IgD-negative memory B cell (primary cell): ENCODE measurements around the gene MKI67. TPM values are rescaled to one million over a fixed set of nuclear protein-coding genes. Genes with fewer than 3 reads are reported as not detected.

Source experiments
- H3K27ac Mint-ChIP-seq, 3 donors: one replicate each; pipeline ENCODE4 v1.8.0; 2020 to 2022; ENCODE audit warnings: mild to moderate bottlenecking in 3 of 3, mixed read lengths in 3 of 3, moderate library complexity in 1 of 3
- H3K27me3 Mint-ChIP-seq: one replicate; pipeline ENCODE4 v1.8.0; 2021; ENCODE audit warnings: mixed read lengths
- H3K36me3 Mint-ChIP-seq: one replicate; pipeline ENCODE4 v1.8.0; 2020; ENCODE audit warnings: mild to moderate bottlenecking, mixed read lengths
- H3K4me1 Mint-ChIP-seq, 3 donors: one replicate each; pipeline ENCODE4 v1.8.0; 2020 to 2022; ENCODE audit warnings: mixed read lengths in 3 of 3, mild to moderate bottlenecking in 1 of 3
- H3K4me3 Mint-ChIP-seq, 4 donors: one replicate each; pipeline ENCODE4 v1.8.0; 2020 to 2022; ENCODE audit warnings: mild to moderate bottlenecking in 4 of 4, mixed read lengths in 4 of 4, moderate library complexity in 3 of 4
- H3K9me3 Mint-ChIP-seq, 3 donors: one replicate each; pipeline ENCODE4 v1.8.0; 2020 to 2021; ENCODE audit warnings: mixed read lengths in 3 of 3, mild to moderate bottlenecking in 1 of 3
- polyA plus RNA-seq: library from polyadenylated mRNA; unstranded; fragments of 300-500 nt; fragmentation: Illumina TruSeq; gene quantifications from one replicate; pipeline ENCODE4 v1.2.3, GENCODE V29; 2021

Gene MKI67
- polyA plus RNA-seq, 1 donor from 2014 or later, result 0.59 TPM

GRCh38 chr10:128054163-128054970, 71.9 kb downstream of the MKI67 start:
- Mint-ChIP-seq H3K36me3 (peaks cover 4% of the 10 kb centered on the region), H3K27me3 (no peaks in the 10 kb centered on the region), H3K4me1 (peaks cover 0 to 11% (median 2%) of the 10 kb centered on the region in 3 donors), H3K27ac (no peak overlapping the region), H3K4me3 (no peak overlapping the region), H3K9me3 (no peaks in the 10 kb centered on the region)

GRCh38 chr10:128053356-128053755, 72.9 kb downstream of the MKI67 start:
- Mint-ChIP-seq H3K27ac (no peak overlapping the region), H3K9me3 (no peaks in the 10 kb centered on the region), H3K4me1 (peaks cover 7 to 14% (median 7%) of the 10 kb centered on the region in 3 donors), H3K27me3 (no peaks in the 10 kb centered on the region), H3K36me3 (peaks cover 4% of the 10 kb centered on the region), H3K4me3 (no peak overlapping the region)

- Mint-ChIP-seq H3K36me3 (peaks cover 4% of the 10 kb centered on the region), H3K27me3 (no peaks in the 10 kb centered on the region), H3K9me3 (no peaks in the 10 kb centered on the region), H3K4me3 (no peak overlapping the region), H3K4me1 (peaks cover 13 to 21% (median 13%) of the 10 kb centered on the region in 3 donors), H3K27ac (no peak overlapping the region)
Measured at GRCh38 chr10:128052696-128053095, 73.5 kb downstream of the MKI67 start.

GRCh38 chr10:128051548-128051947, 74.7 kb downstream of the MKI67 start:
- Mint-ChIP-seq H3K36me3 (peaks cover 3% of the 10 kb centered on the region), H3K27me3 (no peaks in the 10 kb centered on the region), H3K4me1 (peaks cover 20 to 28% (median 20%) of the 10 kb centered on the region in 3 donors), H3K9me3 (no peaks in the 10 kb centered on the region), H3K27ac (no peak overlapping the region), H3K4me3 (no peak overlapping the region)

- H3K9me3 Mint-ChIP-seq, result no peaks in the 10 kb centered on the region
- H3K36me3 Mint-ChIP-seq, result peaks cover 2% of the 10 kb centered on the region
- H3K4me3 Mint-ChIP-seq, result no peak overlapping the region
- H3K4me1 Mint-ChIP-seq, result peaks cover 20 to 29% (median 23%) of the 10 kb centered on the region in 3 donors
- H3K27me3 Mint-ChIP-seq, result no peaks in the 10 kb centered on the region
- H3K27ac Mint-ChIP-seq, result peak overlapping the region in 1 of 3 donors; percentile 88
Measured at GRCh38 chr10:128050936-128051335, 75.3 kb downstream of the MKI67 start.

GRCh38 chr10:128050121-128050516, 76.1 kb downstream of the MKI67 start:
- no peaks in the 10 kb centered on the region for H3K36me3 Mint-ChIP-seq
- H3K4me3 Mint-ChIP-seq, result peak overlapping the region in 1 of 4 donors; percentile 63
- H3K27ac Mint-ChIP-seq, result no peak overlapping the region
- no peaks in the 10 kb centered on the region for H3K9me3 Mint-ChIP-seq
- H3K4me1 Mint-ChIP-seq, result peaks cover 20 to 29% (median 26%) of the 10 kb centered on the region in 3 donors
- H3K27me3 Mint-ChIP-seq, result no peaks in the 10 kb centered on the region

- Mint-ChIP-seq H3K9me3 (no peaks in the 10 kb centered on the region), H3K36me3 (no peaks in the 10 kb centered on the region), H3K4me1 (peaks cover 20 to 32% (median 26%) of the 10 kb centered on the region in 3 donors), H3K4me3 (peak overlapping the region in 1 of 4 donors; percentile 56), H3K27me3 (no peaks in the 10 kb centered on the region), H3K27ac (no peak overlapping the region)
Measured at GRCh38 chr10:128049226-128050120, 76.8 kb downstream of the MKI67 start.

- peaks cover 22 to 32% (median 26%) of the 10 kb centered on the region in 3 donors for H3K4me1 Mint-ChIP-seq
- peak overlapping the region; percentile 76 to 97 (median 88) for H3K4me3 Mint-ChIP-seq
- H3K27me3 Mint-ChIP-seq, result no peaks in the 10 kb centered on the region
- peak overlapping the region; percentile 62 to 97 (median 76) for H3K27ac Mint-ChIP-seq
- no peaks in the 10 kb centered on the region for H3K36me3 Mint-ChIP-seq
- no peaks in the 10 kb centered on the region for H3K9me3 Mint-ChIP-seq
Measured at GRCh38 chr10:128048819-128049210, 77.4 kb downstream of the MKI67 start.

GRCh38 chr10:128047991-128048818, 78.0 kb downstream of the MKI67 start:
- H3K4me1 Mint-ChIP-seq, result peaks cover 24 to 32% (median 26%) of the 10 kb centered on the region in 3 donors
- peak overlapping the region; percentile 62 to 97 (median 76) for H3K27ac Mint-ChIP-seq
- H3K27me3 Mint-ChIP-seq, result no peaks in the 10 kb centered on the region
- H3K36me3 Mint-ChIP-seq, result no peaks in the 10 kb centered on the region
- H3K4me3 Mint-ChIP-seq, result peak overlapping the region; percentile 76 to 97 (median 88)
- H3K9me3 Mint-ChIP-seq, result no peaks in the 10 kb centered on the region

GRCh38 chr10:128047351-128047750, 78.9 kb downstream of the MKI67 start:
- no peaks in the 10 kb centered on the region for H3K27me3 Mint-ChIP-seq
- peak overlapping the region; percentile 76 to 97 (median 88) for H3K4me3 Mint-ChIP-seq
- no peaks in the 10 kb centered on the region for H3K9me3 Mint-ChIP-seq
- H3K4me1 Mint-ChIP-seq, result peaks cover 24 to 32% (median 26%) of the 10 kb centered on the region in 3 donors
- H3K36me3 Mint-ChIP-seq, result no peaks in the 10 kb centered on the region
- H3K27ac Mint-ChIP-seq, result peak overlapping the region; percentile 62 to 97 (median 76)

GRCh38 chr10:128046953-128047290, 79.3 kb downstream of the MKI67 start:
- H3K27me3 Mint-ChIP-seq, result no peaks in the 10 kb centered on the region
- peak overlapping the region; percentile 76 to 97 (median 88) for H3K4me3 Mint-ChIP-seq
- H3K36me3 Mint-ChIP-seq, result no peaks in the 10 kb centered on the region
- H3K27ac Mint-ChIP-seq, result peak overlapping the region; percentile 62 to 97 (median 71)
- H3K9me3 Mint-ChIP-seq, result no peaks in the 10 kb centered on the region
- peaks cover 24 to 30% (median 26%) of the 10 kb centered on the region in 3 donors for H3K4me1 Mint-ChIP-seq

Other genes starting within 250 kb of the MKI67 start
- gene CLRN3, start 233.5 kb downstream of the MKI67 start, polyA plus RNA-seq, result not detected
- gene PTPRE, start 219.3 kb downstream of the MKI67 start, polyA plus RNA-seq, result 11.2 TPM